Astrocyte of the spinal cord (primary cell): Measurements from ENCODE around the gene KCNE2.

Experiments
- DNase-seq: peaks from one replicate; pipeline ENCODE4 v3.0.0; 2011; ENCODE audit warnings: low read depth, low spot score
- H3K4me3 ChIP-seq: 2 replicates; pipeline ENCODE4 v1.5.1; 2011; ENCODE audit warnings: low read depth, mild to moderate bottlenecking, low read length, moderate library complexity
- CTCF ChIP-seq: IDR thresholded peaks from 2 replicates; pipeline ENCODE4 v1.5.1; 2012; ENCODE audit warnings: low read depth, mild to moderate bottlenecking, low read length, inconsistent platforms
- in situ Hi-C: cut with HindIII; loops from 2 replicates; pipeline ENCODE4 v1.10.0; 2017; ENCODE audit warnings: low sequenced_read_pairs

KCNE2 gene

GRCh38 chr21:34363733-34364132 is at the start of gene KCNE2:
KCNE2 (plus strand) TSS chr21:34364006; CDS start chr21:34370479, 6,473 bp downstream.
- no peak within 1 kb of the TSS for H3K4me3 ChIP-seq
- in situ Hi-C loops, result no loop called here
- DNase-seq, result no peak
- no peak for TF ChIP-seq CTCF

GRCh38 chr21:34319585-34319984 is 44.2 kb upstream of the KCNE2 start:
- no peak overlapping the region for H3K4me3 ChIP-seq
- DNase-seq, result no peak
- in situ Hi-C loops, result no loop called here
- TF ChIP-seq CTCF, result no peak

GRCh38 chr21:34320011-34320410 is 43.8 kb upstream of the KCNE2 start:
- H3K4me3 ChIP-seq, result no peak overlapping the region
- no peak for TF ChIP-seq CTCF
- in situ Hi-C loops, result no loop called here
- no peak for DNase-seq

- TF ChIP-seq CTCF, result no peak
- no peak for DNase-seq
- in situ Hi-C loops, result no loop called here
- no peak overlapping the region for H3K4me3 ChIP-seq
Measured at GRCh38 chr21:34330055-34330454, 33.8 kb upstream of the KCNE2 start.

- DNase-seq, result no peak
- no peak overlapping the region for H3K4me3 ChIP-seq
- TF ChIP-seq CTCF, result no peak
- in situ Hi-C loops, result no loop called here
Measured at GRCh38 chr21:34331726-34332125, 32.1 kb upstream of the KCNE2 start.

- DNase-seq, result no peak
- in situ Hi-C loops, result no loop called here
- no peak overlapping the region for H3K4me3 ChIP-seq
- no peak for TF ChIP-seq CTCF
Measured at GRCh38 chr21:34332347-34332746, 31.5 kb upstream of the KCNE2 start.
